Kidney (tissue), 14 donors: ENCODE data around the gene TMEM87B. TPM values are rescaled to one million over a fixed set of nuclear protein-coding genes. Genes with fewer than 3 reads are reported as not detected.

Source experiments
- DNase-seq, 5 donors: peaks; one replicate each; pipeline ENCODE4 v3.0.0-alpha.2; 2013 to 2020
- FAIRE-seq: peaks from 2 replicates; lab custom pipeline; 2012; peaks lifted over from hg19 to GRCh38; lab: Jason Lieb, UNC
- H3K27ac ChIP-seq, 2 donors: one replicate each; pipeline ENCODE4 v1.7.0; 2013; ENCODE audit warnings: low read depth in 2 of 2, low read length in 2 of 2, inconsistent platforms in 1 of 2
- H3K27me3 ChIP-seq: one replicate; pipeline ENCODE4 v1.7.1; 2013; ENCODE audit warnings: low read length, inconsistent platforms; ENCODE audit not compliant: control insufficient read depth, insufficient read depth
- H3K36me3 ChIP-seq, 3 donors: one replicate each; pipeline versions ENCODE4 v1.7.0 to v1.7.1; 2013; ENCODE audit warnings: low read length in 3 of 3, control low read depth in 1 of 3, inconsistent platforms in 1 of 3; ENCODE audit not compliant: insufficient read depth in 3 of 3, control insufficient read depth in 2 of 3
- H3K4me1 ChIP-seq, 3 donors: one replicate each; pipeline versions ENCODE4 v1.7.0 to v1.7.1; 2013; ENCODE audit warnings: low read length in 3 of 3, inconsistent platforms in 1 of 3, low read depth in 1 of 3; ENCODE audit not compliant: control insufficient read depth in 2 of 3, insufficient read depth in 2 of 3
- H3K4me3 ChIP-seq, 3 donors: one replicate each; pipeline versions ENCODE4 v1.7.0 to v1.8.1; 2013; ENCODE audit warnings: low read length in 3 of 3, control low read depth in 1 of 3, inconsistent platforms in 1 of 3
- H3K9ac ChIP-seq, 3 donors: one replicate each; pipeline versions ENCODE4 v1.7.0 to v1.7.1; 2013; ENCODE audit warnings: low read length in 3 of 3, control low read depth in 1 of 3, inconsistent platforms in 1 of 3
- H3K9me3 ChIP-seq, 3 donors: one replicate each; pipeline versions ENCODE4 v1.7.0 to v1.7.1; 2013; ENCODE audit warnings: low read length in 3 of 3, control low read depth in 1 of 3, inconsistent platforms in 1 of 3; ENCODE audit not compliant: control insufficient read depth in 2 of 3, insufficient read depth in 1 of 3
- CTCF ChIP-seq: IDR thresholded peaks from 3 replicates; pipeline ENCODE4 v1.5.1; 2012; ENCODE audit warnings: mild to moderate bottlenecking, moderate library complexity, borderline replicate concordance; ENCODE audit not compliant: insufficient read depth; ENCODE audit errors: extremely low read depth
- intact Hi-C: fragments of 100-400 bp; cut with DNase I; formaldehyde crosslinking; loops from one replicate; pipeline ENCODE4 v1.11.1; 2022
- polyA plus RNA-seq: library from polyadenylated mRNA; stranded (reverse); fragments of 350-450 nt; fragmentation: Illumina TruSeq; extraction: RNeasy Lipid Tissue Mini Kit (QIAGEN cat#74804); gene quantifications from one replicate; pipeline ENCODE4 v1.2.3, GENCODE V29; 2014; ENCODE audit warnings: low read depth, low replicate concordance; ENCODE audit not compliant: insufficient read depth
- total RNA-seq: library from RNA; stranded (reverse); fragmentation: NEBNext Ultra II Directional; extraction: Animal tissue kit (Norgen Biotek cat#: 25700); gene quantifications from one replicate; pipeline ENCODE4 v1.2.1, GENCODE V29; 2021
- donor health status: control.
- donor health status: control.
- donor health status: control.
- donor health status: control.
- donor health status: control.
- donor health status: DM: yes; HTN: yes; CAD: no.
- donor health status: Normal renal cell carcinoma (clear cell type).

TMEM87B gene
- total and polyA plus RNA-seq, 2 donors from 2014 or later, result 6.5 to 21.9 TPM

GRCh38 chr2:112053917-112054846 is 887 bp upstream of the TMEM87B start:
- no peaks in the 10 kb centered on the region for H3K27me3 ChIP-seq
- H3K27ac ChIP-seq, result peak overlapping the region; percentile 96 to 100
- no peaks in the 10 kb centered on the region for H3K9me3 ChIP-seq
- intact Hi-C loops, result no loop called here
- no peak for TF ChIP-seq CTCF
- FAIRE-seq (no peak), DNase-seq (peak; percentile 98 to 100 (median 98))
- peaks cover 0 to 14% (median 8%) of the 10 kb centered on the region in 3 donors for H3K4me1 ChIP-seq
- H3K36me3 ChIP-seq, result no peaks in the 10 kb centered on the region
- peak overlapping the region; percentile 80 to 89 (median 86) for H3K9ac ChIP-seq
- peak overlapping the region; percentile 82 to 93 (median 90) for H3K4me3 ChIP-seq

DNA sequence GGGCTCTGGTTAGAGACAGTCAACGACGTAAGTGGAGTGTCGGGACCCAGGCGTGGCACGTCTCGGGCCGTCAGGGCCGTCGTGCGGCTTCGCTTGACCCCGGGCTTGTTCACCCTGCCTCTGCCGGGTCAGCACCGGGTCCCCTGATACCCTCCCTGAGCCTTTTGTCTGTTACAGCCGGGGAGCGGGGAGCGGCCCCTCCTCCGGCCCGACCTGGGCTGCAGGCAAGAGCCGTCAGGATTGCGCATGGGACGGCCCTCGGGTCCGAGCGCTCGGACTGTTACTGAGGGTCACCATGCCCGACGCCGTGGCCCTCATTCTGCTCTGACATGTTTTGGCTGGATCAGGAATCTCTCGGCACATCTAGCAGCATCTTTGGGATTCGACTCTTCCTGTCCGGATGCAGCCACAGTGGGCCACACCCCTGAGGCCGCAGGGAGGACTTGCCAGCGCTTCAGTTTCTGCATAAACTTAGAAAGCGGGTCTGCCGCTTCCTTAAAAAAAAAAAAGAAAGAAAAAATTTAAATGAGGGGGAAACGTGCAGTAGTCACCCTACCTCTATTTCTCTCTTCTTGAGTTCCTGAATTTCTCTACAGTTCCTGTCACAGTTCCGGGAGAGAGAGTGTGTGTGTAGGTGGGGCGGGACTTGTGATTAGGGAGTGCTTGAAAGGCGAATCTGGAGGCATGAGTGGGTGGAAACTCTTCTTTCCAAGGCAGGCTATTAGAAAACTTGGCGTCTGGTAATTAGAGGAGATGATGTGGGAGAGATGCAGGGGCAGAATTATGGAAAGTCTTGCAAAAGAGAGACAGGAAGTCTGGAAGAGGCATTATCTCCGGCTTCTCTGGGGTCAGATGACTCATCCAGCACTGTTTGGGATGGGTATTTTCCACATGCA is 909 bp downstream of the TMEM87B start:
- intact Hi-C loops, result no loop called here
- peak in 4 of 5 donors; percentile 66 to 93 (median 81) for DNase-seq
- Histone ChIP-seq H3K4me3 (peak overlapping the region; percentile 67 to 87 (median 81)), H3K9ac (peak overlapping the region; percentile 2 to 75 (median 62)), H3K27me3 (no peaks in the 10 kb centered on the region), H3K4me1 (peaks cover 0 to 14% (median 8%) of the 10 kb centered on the region in 3 donors), H3K36me3 (peaks cover 0 to 2% (median 0%) of the 10 kb centered on the region in 3 donors), H3K9me3 (no peaks in the 10 kb centered on the region), H3K27ac (peak overlapping the region; percentile 92 to 95)
- no peak for TF ChIP-seq CTCF
- no peak for FAIRE-seq

DNA sequence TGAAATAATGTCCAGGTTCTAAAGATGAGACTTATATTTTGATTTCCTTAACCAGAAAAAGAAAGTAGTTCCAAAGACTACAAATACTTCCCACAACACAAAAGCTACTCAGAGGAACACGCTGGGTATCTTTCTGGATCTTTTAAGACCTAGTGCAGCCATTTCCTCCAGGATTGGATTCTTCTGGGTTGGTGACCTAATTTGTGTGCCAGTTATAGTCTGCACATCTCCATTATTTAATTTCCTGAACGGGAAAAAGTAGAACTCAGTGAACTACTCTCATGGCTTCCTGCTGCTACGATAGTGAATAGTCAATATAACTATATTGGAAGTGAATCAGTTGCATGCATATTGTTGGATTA is 1.5 kb downstream of the TMEM87B start:
- peaks cover 0 to 8% (median 0%) of the 10 kb centered on the region in 3 donors for H3K36me3 ChIP-seq
- H3K4me3 ChIP-seq, result peak overlapping the region; percentile 67 to 87 (median 81)
- H3K4me1 ChIP-seq, result peaks cover 0 to 14% (median 8%) of the 10 kb centered on the region in 3 donors
- FAIRE-seq (no peak), DNase-seq (no peak)
- no peak for TF ChIP-seq CTCF
- H3K9ac ChIP-seq, result peak overlapping the region in 2 of 3 donors; percentile 3 to 62
- intact Hi-C loops, result no loop called here
- no peaks in the 10 kb centered on the region for H3K9me3 ChIP-seq
- H3K27ac ChIP-seq, result peak overlapping the region; percentile 92 to 95
- H3K27me3 ChIP-seq, result no peaks in the 10 kb centered on the region
